Hepatic stellate cell (primary cell): ENCODE results near the gene ARF4.

ENCODE experiments used
- DNase-seq: peaks from one replicate; pipeline ENCODE4 v3.0.0; 2011; ENCODE audit warnings: low spot score

The ARF4 gene

GRCh38 chr3:57577801-57578200 is 19.3 kb downstream of the ARF4 start:
- DNase-seq: no peak

- no peak for DNase-seq
Measured at GRCh38 chr3:57575966-57576626, 21.0 kb downstream of the ARF4 start.

GRCh38 chr3:57572096-57572495 is 25.0 kb downstream of the ARF4 start:
- DNase-seq: no peak

GRCh38 chr3:57570878-57571277 is 26.3 kb downstream of the ARF4 start:
- no peak for DNase-seq

- DNase-seq: no peak
Measured at GRCh38 chr3:57569859-57570450, 27.2 kb downstream of the ARF4 start.

- DNase-seq: peak; percentile 35
Measured at GRCh38 chr3:57559526-57559925, 37.6 kb downstream of the ARF4 start.

GRCh38 chr3:57557085-57557537 is 40.0 kb downstream of the ARF4 start:
- DNase-seq: peak; percentile 54

- peak; percentile 47 for DNase-seq
Measured at GRCh38 chr3:57556459-57557084, 40.6 kb downstream of the ARF4 start.

- peak; percentile 84 for DNase-seq
Measured at GRCh38 chr3:57555738-57556458, 41.2 kb downstream of the ARF4 start, which contains the start of gene PDE12. Gene PDE12 (plus strand): TSS chr3:57556274. CDS start chr3:57556380, 106 bp downstream.

- no peak for DNase-seq
Measured at GRCh38 chr3:57555306-57555705, 41.8 kb downstream of the ARF4 start.

GRCh38 chr3:57546616-57547015 is 50.5 kb downstream of the ARF4 start:
- DNase-seq: no peak

- no peak for DNase-seq
Measured at GRCh38 chr3:57545636-57546268, 51.4 kb downstream of the ARF4 start.

GRCh38 chr3:57544181-57545125 is 52.7 kb downstream of the ARF4 start, which contains the start of gene DNAH12:
Gene DNAH12 (minus strand): TSS chr3:57544344. CDS start chr3:57542870, 1,474 bp downstream.
- no peak for DNase-seq

GRCh38 chr3:57538465-57538864 is 58.7 kb downstream of the ARF4 start:
- no peak for DNase-seq

- DNase-seq: no peak
Measured at GRCh38 chr3:57530071-57530608, 67.0 kb downstream of the ARF4 start.
